ENCODE results near the gene DDI1. TPM values are rescaled to one million over a fixed set of nuclear protein-coding genes. Genes with fewer than 3 reads are reported as not detected.

Gene DDI1
- not detected in 3 replicates for total RNA-seq
- long read RNA-seq: 0 reads

DNA sequence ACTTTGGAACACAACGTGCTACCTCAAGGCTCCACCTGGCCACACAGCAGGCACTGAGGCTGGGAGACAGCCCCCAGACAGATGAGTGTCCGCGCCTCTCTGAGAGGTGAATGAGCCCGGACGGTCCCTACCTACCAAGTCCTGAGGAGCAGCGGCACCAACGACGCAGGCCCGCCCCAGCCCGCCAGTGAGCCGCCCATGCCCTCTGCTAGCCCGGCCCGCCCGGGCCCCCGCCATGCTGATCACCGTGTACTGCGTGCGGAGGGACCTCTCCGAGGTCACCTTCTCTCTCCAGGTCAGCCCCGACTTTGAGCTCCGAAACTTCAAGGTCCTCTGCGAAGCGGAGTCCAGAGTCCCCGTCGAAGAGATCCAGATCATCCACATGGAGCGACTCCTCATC is at the start of gene DDI1:
DDI1 (plus strand) TSS at position 53 of the 400 bp plus-strand sequence; CDS start at position 236, 183 bp downstream.
- Mint-ChIP-seq H3K27me3 (ENCODE audit: low read depth) (peaks cover 3% of the 10 kb centered on the region), H3K27ac (ENCODE audit: unreplicated experiment) (no peak within 1 kb of the TSS), H3K9me3 (ENCODE audit: low read depth) (no peaks in the 10 kb centered on the region), H3K4me1 (ENCODE audit: low read depth) (peaks cover 12% of the 10 kb centered on the region), H3K36me3 (ENCODE audit: low read depth) (peaks cover 2% of the 10 kb centered on the region), H3K4me3 (ENCODE audit: unreplicated experiment) (no peak within 1 kb of the TSS)
- DNase-seq (ENCODE audit: low spot score): peak; percentile 90
- TF ChIP-seq, protein P1, sequence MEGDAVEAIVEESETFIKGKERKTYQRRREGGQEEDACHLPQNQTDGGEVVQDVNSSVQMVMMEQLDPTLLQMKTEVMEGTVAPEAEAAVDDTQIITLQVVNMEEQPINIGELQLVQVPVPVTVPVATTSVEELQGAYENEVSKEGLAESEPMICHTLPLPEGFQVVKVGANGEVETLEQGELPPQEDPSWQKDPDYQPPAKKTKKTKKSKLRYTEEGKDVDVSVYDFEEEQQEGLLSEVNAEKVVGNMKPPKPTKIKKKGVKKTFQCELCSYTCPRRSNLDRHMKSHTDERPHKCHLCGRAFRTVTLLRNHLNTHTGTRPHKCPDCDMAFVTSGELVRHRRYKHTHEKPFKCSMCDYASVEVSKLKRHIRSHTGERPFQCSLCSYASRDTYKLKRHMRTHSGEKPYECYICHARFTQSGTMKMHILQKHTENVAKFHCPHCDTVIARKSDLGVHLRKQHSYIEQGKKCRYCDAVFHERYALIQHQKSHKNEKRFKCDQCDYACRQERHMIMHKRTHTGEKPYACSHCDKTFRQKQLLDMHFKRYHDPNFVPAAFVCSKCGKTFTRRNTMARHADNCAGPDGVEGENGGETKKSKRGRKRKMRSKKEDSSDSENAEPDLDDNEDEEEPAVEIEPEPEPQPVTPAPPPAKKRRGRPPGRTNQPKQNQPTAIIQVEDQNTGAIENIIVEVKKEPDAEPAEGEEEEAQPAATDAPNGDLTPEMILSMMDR (IDR thresholded peaks at IDR 0.05): no peak

DNA sequence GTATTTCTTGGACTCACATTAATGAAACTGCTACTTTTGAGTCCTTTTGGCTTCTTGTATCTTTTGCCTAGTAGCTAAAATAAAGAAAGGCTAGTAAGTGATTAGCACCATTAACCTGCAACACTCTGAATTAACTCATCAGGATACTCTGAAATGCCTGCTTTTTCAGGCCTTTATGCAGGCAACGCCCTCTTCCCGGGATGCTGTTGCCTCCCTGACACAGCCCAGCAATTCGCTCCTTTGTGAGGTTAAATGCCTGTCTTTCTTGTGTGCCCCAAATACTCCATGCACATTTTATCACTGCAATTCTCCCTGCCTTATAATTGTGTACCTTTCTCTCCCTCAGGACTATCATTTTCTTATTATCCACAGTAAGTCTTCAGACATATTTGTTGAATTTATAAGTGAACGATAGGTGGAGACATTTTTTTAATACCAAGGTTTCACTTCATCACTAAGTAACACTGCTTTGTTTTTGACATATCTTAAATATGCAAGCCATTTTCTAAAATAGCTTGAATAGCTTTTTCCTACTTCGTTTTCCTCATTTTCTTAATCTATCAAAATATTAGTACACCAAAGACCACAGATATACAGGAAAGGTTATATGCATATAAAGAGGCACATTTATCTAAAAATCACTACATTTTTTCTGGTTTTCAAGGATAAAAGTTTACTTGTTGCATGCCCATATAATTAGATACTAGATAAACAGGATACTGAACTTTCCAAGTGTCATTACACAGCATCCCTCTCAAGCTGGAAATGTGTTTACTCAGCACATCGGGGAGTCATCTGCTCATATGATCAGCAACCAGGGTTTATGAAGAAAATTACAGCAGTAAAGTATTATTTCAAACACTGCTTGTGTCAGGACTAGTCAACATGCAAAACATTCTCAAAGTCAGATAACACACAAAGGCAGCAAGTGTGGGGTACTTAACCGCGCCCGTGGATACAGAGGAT is 48.5 kb upstream of the DDI1 start:
- no peaks in the 10 kb centered on the region for H3K4me1 Mint-ChIP-seq (ENCODE audit: low read depth)
- H3K9me3 Mint-ChIP-seq (ENCODE audit: low read depth): peaks cover 15% of the 10 kb centered on the region
- no peak for DNase-seq (ENCODE audit: low spot score)
- H3K36me3 Mint-ChIP-seq (ENCODE audit: low read depth): no peaks in the 10 kb centered on the region
- no peak overlapping the region for H3K4me3 Mint-ChIP-seq (ENCODE audit: unreplicated experiment)
- TF ChIP-seq, protein P1 (IDR thresholded peaks at IDR 0.05): no peak
- peaks cover 3% of the 10 kb centered on the region for H3K27me3 Mint-ChIP-seq (ENCODE audit: low read depth)
- no peak overlapping the region for H3K27ac Mint-ChIP-seq (ENCODE audit: unreplicated experiment)

DNA sequence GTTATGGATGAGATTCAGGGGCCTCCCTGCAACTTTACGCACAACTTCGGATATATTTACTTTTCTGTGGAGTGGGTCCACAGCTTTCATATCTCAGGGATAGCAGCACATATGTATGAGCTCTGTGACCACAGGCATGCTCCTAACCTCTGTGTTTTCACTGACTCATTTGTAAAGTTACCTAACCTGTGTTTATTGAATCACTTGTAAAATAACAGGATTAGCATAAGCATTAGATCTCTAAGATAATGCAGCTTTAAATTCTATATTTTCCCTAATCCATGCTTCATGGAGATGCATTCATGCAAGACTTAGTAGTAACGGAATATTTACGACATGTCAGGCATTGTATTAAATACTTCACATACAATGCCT is 47.9 kb upstream of the DDI1 start:
- no peak for DNase-seq (ENCODE audit: low spot score)
- Mint-ChIP-seq H3K36me3 (ENCODE audit: low read depth) (no peaks in the 10 kb centered on the region), H3K4me3 (ENCODE audit: unreplicated experiment) (no peak overlapping the region), H3K4me1 (ENCODE audit: low read depth) (no peaks in the 10 kb centered on the region), H3K27ac (ENCODE audit: unreplicated experiment) (no peak overlapping the region), H3K9me3 (ENCODE audit: low read depth) (peaks cover 9% of the 10 kb centered on the region), H3K27me3 (ENCODE audit: low read depth) (peaks cover 3% of the 10 kb centered on the region)
- TF ChIP-seq, protein P1 (IDR thresholded peaks at IDR 0.05): no peak

DNA sequence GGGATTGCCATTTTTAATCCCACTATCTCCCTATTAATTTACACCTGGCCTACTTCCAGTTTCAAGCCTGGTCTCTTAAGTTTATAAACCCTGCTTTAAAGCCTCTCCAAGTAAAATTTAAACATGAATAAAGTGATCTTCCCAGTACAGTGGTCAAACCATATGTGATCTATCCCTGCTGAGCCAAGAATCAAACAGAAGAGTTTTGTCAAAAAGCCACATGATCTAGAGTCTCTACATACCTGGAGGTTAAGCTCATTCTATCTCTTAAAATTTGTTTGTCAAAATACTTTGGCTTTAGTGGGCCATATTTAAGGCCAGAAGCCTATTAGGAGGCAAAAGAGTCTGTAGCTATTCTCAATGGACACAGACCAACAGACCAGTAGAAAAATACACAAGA is 42.9 kb upstream of the DDI1 start:
- Mint-ChIP-seq H3K9me3 (ENCODE audit: low read depth) (no peaks in the 10 kb centered on the region), H3K36me3 (ENCODE audit: low read depth) (no peaks in the 10 kb centered on the region), H3K27me3 (ENCODE audit: low read depth) (peaks cover 3% of the 10 kb centered on the region), H3K4me3 (ENCODE audit: unreplicated experiment) (no peak overlapping the region), H3K27ac (ENCODE audit: unreplicated experiment) (no peak overlapping the region), H3K4me1 (ENCODE audit: low read depth) (no peaks in the 10 kb centered on the region)
- no peak for DNase-seq (ENCODE audit: low spot score)
- TF ChIP-seq, protein P1 (IDR thresholded peaks at IDR 0.05): no peak

DNA sequence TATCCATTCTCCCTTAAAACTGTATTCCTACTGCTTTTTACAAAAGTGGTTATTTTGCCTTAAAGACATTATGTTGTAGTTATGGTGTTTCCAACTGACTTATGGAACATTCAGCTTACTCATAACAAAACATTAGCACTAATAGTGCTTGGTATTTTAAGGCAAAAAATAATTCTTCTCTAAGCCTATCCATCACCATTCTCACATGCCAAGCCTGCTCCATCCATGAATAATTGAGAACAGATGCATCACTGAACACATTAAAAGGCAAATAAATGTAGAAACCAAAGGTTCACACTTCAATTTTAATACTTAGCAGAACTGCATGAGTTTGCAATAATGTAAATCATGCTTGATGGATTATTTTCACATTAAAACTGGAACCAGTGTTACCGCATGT is 42.3 kb upstream of the DDI1 start:
- Mint-ChIP-seq H3K27me3 (ENCODE audit: low read depth) (peaks cover 3% of the 10 kb centered on the region), H3K27ac (ENCODE audit: unreplicated experiment) (no peak overlapping the region), H3K9me3 (ENCODE audit: low read depth) (no peaks in the 10 kb centered on the region), H3K36me3 (ENCODE audit: low read depth) (no peaks in the 10 kb centered on the region), H3K4me1 (ENCODE audit: low read depth) (no peaks in the 10 kb centered on the region), H3K4me3 (ENCODE audit: unreplicated experiment) (no peak overlapping the region)
- no peak for DNase-seq (ENCODE audit: low spot score)
- TF ChIP-seq, protein P1 (IDR thresholded peaks at IDR 0.05): no peak

Data from chondrocyte (in vitro differentiated cells).